Panc1 (cell line): Measurements from ENCODE around the gene MAPK7. TPM values are rescaled to one million over a fixed set of nuclear protein-coding genes. Genes with fewer than 3 reads are reported as not detected.

Source experiments
- ATAC-seq: fragments of 200-7000 bp; cut with Tn5 transposase; 2 replicates; pipeline ENCODE4 v1.9.1; 2020; ENCODE audit warnings: mild to moderate bottlenecking, moderate library complexity
- BruUV-seq: library from RNA; stranded (reverse); fragments of 400-500 nt; replicated peaks from 2 replicates; lab custom pipeline; 2021; lab: Mats Ljungman, UMichigan
- CTCF ChIA-PET: fragments of 300-600 bp; sonication (Branson Sonifier 250); formaldehyde crosslinking; loops from one replicate; lab custom pipeline; 2022; ENCODE audit warnings: antibody characterized with exemption; lab: Charles Lee
- POLR2A ChIA-PET: fragments of 300-600 bp; sonication (Branson Sonifier 250); formaldehyde crosslinking; loops from one replicate; lab custom pipeline; 2022; ENCODE audit warnings: antibody characterized with exemption; lab: Charles Lee
- DNase-seq: peaks from one replicate; pipeline ENCODE4 v3.0.0-alpha.2; 2010; ENCODE audit warnings: low read depth, low spot score
- H3K27ac ChIP-seq: 2 replicates; pipeline ENCODE4 v1.5.1; 2011; ENCODE audit warnings: mild to moderate bottlenecking, low read length, inconsistent platforms
- H3K27me3 ChIP-seq: fragments of 200-500 bp; sonication (Bioruptor generic); 2 replicates; pipeline ENCODE4 v1.6.0; 2014; ENCODE audit warnings: low read length, inconsistent platforms; ENCODE audit not compliant: control insufficient read depth, insufficient read depth
- H3K36me3 ChIP-seq: fragments of 200-500 bp; sonication (Bioruptor generic); 2 replicates; pipeline ENCODE4 v1.5.1; 2014; ENCODE audit warnings: inconsistent platforms, mild to moderate bottlenecking, low read length, moderate library complexity; ENCODE audit not compliant: control insufficient read depth, insufficient read depth
- H3K4me1 ChIP-seq: 2 replicates; pipeline ENCODE4 v1.5.1; 2011; ENCODE audit warnings: inconsistent platforms, mild to moderate bottlenecking, low read length, moderate library complexity; ENCODE audit not compliant: control insufficient read depth, insufficient read depth
- H3K4me3 ChIP-seq, 2 experiments: 2 replicates each; pipeline ENCODE4 v1.5.1; 2011 to 2012; ENCODE audit warnings: low read depth in 2 of 2, low read length in 2 of 2, mild to moderate bottlenecking in 2 of 2, inconsistent platforms in 1 of 2, moderate library complexity in 1 of 2
- H3K9me3 ChIP-seq: fragments of 200-500 bp; sonication (Bioruptor generic); 2 replicates; pipeline ENCODE4 v1.5.1; 2014; ENCODE audit warnings: low read depth, mild to moderate bottlenecking, inconsistent platforms, low read length, moderate library complexity; ENCODE audit not compliant: control insufficient read depth, insufficient read depth
- CTCF ChIP-seq: fragments of 450-650 bp; IDR thresholded peaks from 2 replicates; pipeline ENCODE4 v1.5.1; 2017; ENCODE audit warnings: mild to moderate bottlenecking
- POLR2AphosphoS5 ChIP-seq: IDR thresholded peaks from 2 replicates; pipeline ENCODE4 v1.6.1; 2012; ENCODE audit warnings: mild to moderate bottlenecking, low read depth, low read length, moderate library complexity
- SIN3A ChIP-seq: IDR thresholded peaks from 2 replicates; pipeline ENCODE4 v1.6.1; 2012; ENCODE audit warnings: low read depth, mild to moderate bottlenecking, low read length, moderate library complexity, borderline replicate concordance; ENCODE audit not compliant: insufficient read depth
- TCF7L2 ChIP-seq: IDR thresholded peaks from 2 replicates; pipeline ENCODE4 v1.6.1; 2011; ENCODE audit warnings: mild to moderate bottlenecking, low read depth, low read length, inconsistent platforms
- in situ Hi-C: cut with HindIII; loops from 2 replicates; pipeline ENCODE4 v1.10.0; 2016; ENCODE audit warnings: low sequenced_read_pairs, low pct_unique_long_range_greater_than_20kb
- intact Hi-C: fragments of 100-400 bp; cut with micrococcal nuclease; formaldehyde crosslinking; loops from one replicate; pipeline ENCODE4 v1.10.0; 2022; ENCODE audit not compliant: unreplicated experiment
- total RNA-seq: library from RNA; stranded (reverse); gene quantifications from one replicate; pipeline ENCODE4 v1.2.1, GENCODE V29; 2021; ENCODE audit not compliant: unreplicated experiment
- TF ChIP-seq, protein P1 (sequence below), 2 experiments: IDR thresholded peaks; 2 replicates each; pipeline ENCODE4 v1.6.1; 2011 to 2012; ENCODE audit warnings: low read depth in 2 of 2, control low read depth in 1 of 2, low read length in 1 of 2, mild to moderate bottlenecking in 1 of 2, moderate library complexity in 1 of 2; ENCODE audit not compliant: insufficient read depth in 1 of 2

The MAPK7 gene
- total RNA-seq, 1 experiment from 2014 or later = 28.9 TPM

- no peak for DNase-seq
- in situ Hi-C loops (no loop called here), intact Hi-C loops (no loop called here)
- Histone ChIP-seq H3K9me3 (no peaks in the 10 kb centered on the region), H3K27ac (no peak overlapping the region), H3K27me3 (no peaks in the 10 kb centered on the region), H3K4me1 (peaks cover 5% of the 10 kb centered on the region), H3K36me3 (no peaks in the 10 kb centered on the region; the same call in 1 of the 2 replicates), H3K4me3 (no peak overlapping the region)
- BruUV-seq = no TSS peak
- ChIA-PET CTCF (no interaction called here), POLR2A (no interaction called here)
- ATAC-seq = no peak
- no peak for TF ChIP-seq TCF7L2
- TF ChIP-seq, protein P1, sequence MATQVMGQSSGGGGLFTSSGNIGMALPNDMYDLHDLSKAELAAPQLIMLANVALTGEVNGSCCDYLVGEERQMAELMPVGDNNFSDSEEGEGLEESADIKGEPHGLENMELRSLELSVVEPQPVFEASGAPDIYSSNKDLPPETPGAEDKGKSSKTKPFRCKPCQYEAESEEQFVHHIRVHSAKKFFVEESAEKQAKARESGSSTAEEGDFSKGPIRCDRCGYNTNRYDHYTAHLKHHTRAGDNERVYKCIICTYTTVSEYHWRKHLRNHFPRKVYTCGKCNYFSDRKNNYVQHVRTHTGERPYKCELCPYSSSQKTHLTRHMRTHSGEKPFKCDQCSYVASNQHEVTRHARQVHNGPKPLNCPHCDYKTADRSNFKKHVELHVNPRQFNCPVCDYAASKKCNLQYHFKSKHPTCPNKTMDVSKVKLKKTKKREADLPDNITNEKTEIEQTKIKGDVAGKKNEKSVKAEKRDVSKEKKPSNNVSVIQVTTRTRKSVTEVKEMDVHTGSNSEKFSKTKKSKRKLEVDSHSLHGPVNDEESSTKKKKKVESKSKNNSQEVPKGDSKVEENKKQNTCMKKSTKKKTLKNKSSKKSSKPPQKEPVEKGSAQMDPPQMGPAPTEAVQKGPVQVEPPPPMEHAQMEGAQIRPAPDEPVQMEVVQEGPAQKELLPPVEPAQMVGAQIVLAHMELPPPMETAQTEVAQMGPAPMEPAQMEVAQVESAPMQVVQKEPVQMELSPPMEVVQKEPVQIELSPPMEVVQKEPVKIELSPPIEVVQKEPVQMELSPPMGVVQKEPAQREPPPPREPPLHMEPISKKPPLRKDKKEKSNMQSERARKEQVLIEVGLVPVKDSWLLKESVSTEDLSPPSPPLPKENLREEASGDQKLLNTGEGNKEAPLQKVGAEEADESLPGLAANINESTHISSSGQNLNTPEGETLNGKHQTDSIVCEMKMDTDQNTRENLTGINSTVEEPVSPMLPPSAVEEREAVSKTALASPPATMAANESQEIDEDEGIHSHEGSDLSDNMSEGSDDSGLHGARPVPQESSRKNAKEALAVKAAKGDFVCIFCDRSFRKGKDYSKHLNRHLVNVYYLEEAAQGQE (IDR thresholded peaks at IDR 0.05; ENCODE audit: insufficient read depth in 1 of 2, low read depth in 2 of 2, low read length in 1 of 2) = no peak
- TF ChIP-seq POLR2AphosphoS5 = no peak
- TF ChIP-seq CTCF = no peak
- TF ChIP-seq SIN3A = no peak
Measured at GRCh38 chr17:19365833-19366636, 12.3 kb upstream of the MAPK7 start.

DNA sequence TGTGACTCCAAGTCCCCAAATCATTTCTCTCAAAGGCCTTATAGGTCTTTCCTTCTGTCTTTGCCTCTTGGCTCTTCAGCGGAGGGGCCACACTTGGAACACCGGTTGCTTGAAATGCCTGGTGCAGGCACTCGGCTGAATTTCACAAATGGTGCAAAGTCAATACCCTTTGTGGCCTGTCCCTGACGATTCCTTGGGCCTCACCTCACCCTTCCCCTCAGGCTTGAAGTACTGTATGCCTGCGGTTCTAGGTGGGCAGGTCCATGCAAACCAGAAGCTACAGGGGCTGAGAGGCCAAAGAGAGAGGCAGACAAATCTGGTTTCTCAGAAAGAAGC, 11.7 kb upstream of the MAPK7 start:
- intact Hi-C loops = no loop called here
- DNase-seq (no peak), ATAC-seq (no peak)
- no peak for TF ChIP-seq POLR2AphosphoS5
- TF ChIP-seq SIN3A = no peak
- TF ChIP-seq CTCF = no peak
- TF ChIP-seq TCF7L2 = no peak
- TF ChIP-seq, protein P1 (IDR thresholded peaks at IDR 0.05; ENCODE audit: insufficient read depth in 1 of 2, low read depth in 2 of 2, low read length in 1 of 2) = no peak
- Histone ChIP-seq H3K4me3 (no peak overlapping the region), H3K4me1 (peaks cover 2% of the 10 kb centered on the region; the same call in 1 of the 2 replicates), H3K27me3 (no peaks in the 10 kb centered on the region), H3K36me3 (no peaks in the 10 kb centered on the region; the same call in 1 of the 2 replicates), H3K9me3 (no peaks in the 10 kb centered on the region), H3K27ac (no peak overlapping the region)
- no TSS peak for BruUV-seq
- ChIA-PET CTCF (no interaction called here), POLR2A (no interaction called here)
- in situ Hi-C loops = no loop called here
